Activated CD4-positive, alpha-beta T cell treated with anti-CD3 and anti-CD28 coated beads, Interleukin-2, amount 50 U/mL, for 16 hours (primary cell): ENCODE data around the gene IGFL2.
"Not testable (repeated sequence)": the region's sequence is repeated elsewhere in the genome, so short reads cannot be mapped to it uniquely, and the experiment has no call there.

Source experiments
- DNase-seq: peaks from one replicate; pipeline ENCODE4 v3.0.0-alpha.2; 2020

The IGFL2 gene

DNA sequence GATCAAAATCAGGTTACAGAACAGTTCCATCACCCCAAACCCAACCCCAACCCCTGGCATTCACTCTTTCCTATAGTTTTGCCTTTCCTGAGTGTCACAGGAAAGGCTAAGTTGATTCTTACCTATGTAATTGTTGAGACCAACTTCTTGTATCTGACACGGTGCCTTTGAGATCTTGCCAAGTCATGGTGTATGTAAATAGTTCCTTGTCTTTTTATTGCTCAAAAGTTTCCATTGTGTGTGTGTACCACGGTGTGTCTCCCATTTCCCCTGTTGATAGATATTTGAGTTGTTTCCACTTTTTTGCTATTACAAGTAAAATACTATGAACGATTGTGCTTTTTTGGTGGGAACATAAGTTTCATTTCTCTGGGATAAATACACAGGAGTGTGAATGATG, 3.3 kb upstream of the IGFL2 start:
- no peak for DNase-seq

DNA sequence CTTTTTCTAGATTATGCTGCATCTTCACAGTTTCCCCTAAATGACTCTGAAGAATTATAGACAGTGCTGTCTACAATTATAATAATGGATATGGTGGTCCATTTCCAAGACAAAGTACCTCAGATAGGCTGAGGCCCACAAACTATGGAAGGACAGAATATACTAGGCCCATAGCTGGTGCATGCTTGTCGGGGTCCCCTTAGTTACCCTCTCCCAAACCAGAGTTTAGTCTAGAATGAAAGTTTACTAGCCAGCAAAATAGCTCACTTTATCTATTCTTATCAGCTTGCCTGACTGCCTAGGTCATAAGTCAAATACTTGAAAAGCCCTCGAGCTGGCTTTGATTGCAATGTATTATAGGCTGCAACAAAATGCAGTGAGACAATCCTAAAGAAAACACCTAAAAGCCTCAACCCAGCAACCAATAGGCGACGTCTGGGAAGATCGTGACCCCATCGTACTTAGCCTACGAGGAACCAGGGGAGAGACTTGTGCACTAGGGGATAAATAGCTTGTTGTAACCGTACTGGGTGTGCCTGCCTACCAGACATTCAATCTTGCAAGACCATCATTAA, 785 bp upstream of the IGFL2 start:
- DNase-seq: no peak

- no peak for DNase-seq
Observed at GRCh38 chr19:46150606-46151005, 2.6 kb downstream of the IGFL2 start.

DNA sequence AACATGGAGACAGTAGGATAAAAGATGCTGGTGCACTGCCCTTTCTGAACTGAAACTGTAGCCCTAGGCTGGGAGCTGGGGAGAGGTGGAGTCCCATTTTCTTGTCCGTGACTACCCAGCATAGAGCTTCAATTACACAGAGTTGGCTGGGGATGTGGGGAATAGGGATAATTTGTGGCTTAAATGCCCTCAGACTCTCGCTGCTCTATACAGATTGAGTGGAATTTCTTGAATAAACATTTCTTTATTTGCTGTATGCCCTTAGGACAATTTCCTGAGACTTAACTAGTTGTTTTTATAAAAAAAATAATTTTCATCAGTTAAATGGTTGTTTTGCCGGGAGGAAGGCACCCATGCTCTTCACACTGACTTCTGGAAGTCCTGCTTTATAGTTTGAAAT, 7.2 kb downstream of the IGFL2 start:
- DNase-seq: no peak

- DNase-seq: no peak
Observed at GRCh38 chr19:46159418-46160232, 11.6 kb downstream of the IGFL2 start.

- no peak for DNase-seq
Observed at GRCh38 chr19:46160233-46160775, 12.3 kb downstream of the IGFL2 start.

DNA sequence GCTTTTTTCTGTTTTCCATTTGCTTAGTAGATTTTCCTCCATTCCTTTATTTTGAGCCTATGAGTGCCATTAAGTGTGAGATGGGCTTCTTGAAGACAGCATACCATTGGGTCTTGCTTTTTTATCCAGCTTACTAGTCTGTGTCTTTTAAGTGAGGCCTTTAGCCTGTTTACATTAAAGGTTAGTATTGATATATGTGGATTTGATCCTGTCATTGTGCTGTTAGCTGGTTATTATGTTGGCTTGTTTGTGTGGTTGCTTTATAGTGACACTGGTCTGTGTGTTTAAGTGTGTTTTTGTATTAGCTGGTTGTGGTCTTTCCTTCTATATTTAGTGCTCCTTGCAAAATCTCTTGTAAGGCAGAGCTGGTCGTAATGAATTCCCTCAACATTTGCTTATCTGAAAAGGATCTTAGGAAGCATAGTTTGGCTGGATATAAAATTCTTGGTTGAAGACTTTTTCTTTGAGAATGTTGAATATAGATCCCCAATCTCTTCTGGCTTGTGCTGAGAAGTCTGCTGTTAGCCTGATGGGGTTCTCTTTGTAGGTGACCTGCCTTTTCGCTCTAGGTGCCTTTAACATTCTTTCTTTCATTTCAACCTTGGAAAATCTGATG, 13.7 kb downstream of the IGFL2 start:
- not testable (repeated sequence) for DNase-seq

GRCh38 chr19:46162731-46163130, 14.7 kb downstream of the IGFL2 start:
- no peak for DNase-seq

GRCh38 chr19:46173886-46174480, 25.9 kb downstream of the IGFL2 start:
- DNase-seq: no peak

DNA sequence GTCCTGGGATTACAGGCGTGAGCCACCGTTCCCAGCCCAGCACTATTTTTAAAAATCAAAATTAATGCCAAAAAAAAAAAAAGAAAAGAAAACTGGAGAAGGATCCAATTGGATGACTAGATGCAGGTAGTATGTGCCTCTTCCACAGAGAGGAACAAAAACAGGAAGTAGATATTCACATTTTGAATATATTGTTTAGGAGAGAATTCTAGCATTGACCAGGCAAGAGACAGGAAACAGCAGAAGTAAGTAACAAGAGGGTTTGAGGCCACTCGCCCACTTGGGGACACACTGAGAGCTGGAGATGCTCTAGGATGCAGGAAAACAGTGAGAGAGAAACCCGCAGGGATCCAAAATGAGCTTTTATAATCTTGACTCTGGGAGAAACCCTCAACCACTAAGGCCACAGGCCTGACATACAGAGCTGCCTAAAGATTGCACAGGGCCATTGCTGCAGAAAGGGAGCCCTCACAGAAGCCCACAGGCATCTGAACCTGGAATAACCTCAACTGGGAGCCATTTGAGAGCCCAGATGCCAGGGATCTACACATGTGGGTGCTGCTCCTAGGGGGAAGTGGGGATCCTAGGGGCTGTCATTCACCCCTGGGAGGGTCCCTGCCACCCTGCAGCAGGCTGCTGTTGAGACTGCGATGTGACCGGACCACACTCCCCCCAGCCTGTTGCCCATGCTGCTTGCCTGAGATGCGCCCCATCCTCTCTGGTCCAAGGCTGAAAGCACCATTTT, 28.2 kb downstream of the IGFL2 start:
- DNase-seq: no peak

DNA sequence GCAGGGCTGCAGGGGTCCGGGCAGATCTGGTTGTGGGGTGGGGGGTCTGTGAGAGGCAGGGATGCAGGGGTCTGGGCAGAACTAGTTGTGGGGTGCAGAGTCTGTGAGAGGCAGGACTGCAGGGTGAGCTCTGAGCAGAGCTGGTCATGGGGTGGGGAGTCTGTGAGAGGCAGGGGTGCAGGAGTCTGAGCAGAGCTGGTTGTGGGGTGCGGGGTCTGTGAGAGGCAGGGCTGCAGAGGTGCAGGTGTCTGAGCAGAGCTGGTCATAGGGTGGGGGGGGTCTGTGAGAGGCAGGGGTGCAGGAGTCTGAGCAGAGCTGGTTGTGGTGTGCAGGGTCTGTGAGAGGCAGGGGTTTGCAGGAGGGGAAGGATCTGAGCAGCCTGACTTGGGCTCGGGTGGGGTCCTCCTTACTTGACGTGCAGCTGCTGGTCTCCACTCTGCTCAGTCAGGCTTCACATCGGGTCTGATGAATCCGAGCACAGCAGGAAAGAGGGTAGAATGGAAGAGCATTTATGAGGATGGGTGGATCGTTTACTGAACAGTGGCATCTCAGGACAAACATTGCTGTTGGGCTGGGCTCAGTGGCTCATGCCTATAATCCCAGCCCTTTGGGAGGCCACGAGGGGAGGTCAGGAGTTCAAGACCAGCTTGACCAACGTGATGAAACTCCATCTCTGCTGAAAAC, 31.2 kb downstream of the IGFL2 start:
- DNase-seq: no peak

DNA sequence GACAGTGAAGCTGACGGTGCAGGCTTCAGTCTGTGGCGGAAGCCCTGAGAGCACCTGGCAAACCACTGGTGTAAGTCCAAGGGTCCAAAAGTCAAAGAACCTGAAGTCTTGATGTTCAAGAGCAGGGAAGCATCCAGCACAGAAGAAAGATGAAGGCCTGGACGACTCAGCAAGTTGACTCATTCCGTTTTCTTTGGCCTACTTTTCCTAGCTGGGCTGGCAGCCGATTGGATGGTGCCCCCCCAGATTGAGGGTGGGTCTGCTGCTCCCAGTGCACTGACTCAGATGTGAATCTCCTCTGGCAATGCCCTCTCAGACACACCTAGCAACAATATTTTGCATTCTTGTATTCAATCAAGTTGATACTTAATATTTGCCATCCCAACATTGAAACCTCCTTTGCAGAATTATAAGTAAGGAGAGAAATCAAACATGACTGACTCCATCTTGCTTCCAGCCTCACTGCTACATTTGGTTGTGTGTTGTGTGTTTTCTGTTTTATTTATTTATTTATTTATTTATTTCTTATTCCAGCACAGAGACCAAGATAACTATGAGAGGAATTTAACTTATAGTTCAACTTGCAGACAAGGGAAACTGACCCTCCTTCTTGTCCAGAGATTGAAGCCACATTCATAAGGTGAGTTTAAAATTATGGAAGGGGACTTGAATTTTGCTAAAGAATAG, 32.8 kb downstream of the IGFL2 start:
- DNase-seq: no peak

DNA sequence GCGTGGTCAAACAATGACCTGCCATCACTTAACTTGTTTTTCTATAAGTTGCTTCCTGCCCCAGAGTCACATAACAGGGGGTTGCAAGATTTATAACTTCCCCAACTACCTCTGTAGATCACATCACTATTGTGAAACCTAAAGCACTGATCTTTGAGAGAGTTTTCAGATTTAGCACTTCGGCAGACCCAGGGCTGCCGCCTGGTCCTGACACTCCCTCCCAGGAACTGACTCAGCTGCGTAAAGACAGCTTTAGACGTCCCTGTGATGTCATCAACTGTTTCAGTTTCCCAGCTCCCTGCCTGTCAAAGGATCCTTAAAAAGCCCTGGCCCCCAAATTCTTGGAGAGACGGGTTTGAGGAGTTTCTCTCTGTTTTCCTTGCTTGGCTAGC, 33.3 kb downstream of the IGFL2 start:
- DNase-seq: peak; percentile 16

- no peak for DNase-seq
Observed at GRCh38 chr19:46182476-46182875, 34.4 kb downstream of the IGFL2 start.

DNA sequence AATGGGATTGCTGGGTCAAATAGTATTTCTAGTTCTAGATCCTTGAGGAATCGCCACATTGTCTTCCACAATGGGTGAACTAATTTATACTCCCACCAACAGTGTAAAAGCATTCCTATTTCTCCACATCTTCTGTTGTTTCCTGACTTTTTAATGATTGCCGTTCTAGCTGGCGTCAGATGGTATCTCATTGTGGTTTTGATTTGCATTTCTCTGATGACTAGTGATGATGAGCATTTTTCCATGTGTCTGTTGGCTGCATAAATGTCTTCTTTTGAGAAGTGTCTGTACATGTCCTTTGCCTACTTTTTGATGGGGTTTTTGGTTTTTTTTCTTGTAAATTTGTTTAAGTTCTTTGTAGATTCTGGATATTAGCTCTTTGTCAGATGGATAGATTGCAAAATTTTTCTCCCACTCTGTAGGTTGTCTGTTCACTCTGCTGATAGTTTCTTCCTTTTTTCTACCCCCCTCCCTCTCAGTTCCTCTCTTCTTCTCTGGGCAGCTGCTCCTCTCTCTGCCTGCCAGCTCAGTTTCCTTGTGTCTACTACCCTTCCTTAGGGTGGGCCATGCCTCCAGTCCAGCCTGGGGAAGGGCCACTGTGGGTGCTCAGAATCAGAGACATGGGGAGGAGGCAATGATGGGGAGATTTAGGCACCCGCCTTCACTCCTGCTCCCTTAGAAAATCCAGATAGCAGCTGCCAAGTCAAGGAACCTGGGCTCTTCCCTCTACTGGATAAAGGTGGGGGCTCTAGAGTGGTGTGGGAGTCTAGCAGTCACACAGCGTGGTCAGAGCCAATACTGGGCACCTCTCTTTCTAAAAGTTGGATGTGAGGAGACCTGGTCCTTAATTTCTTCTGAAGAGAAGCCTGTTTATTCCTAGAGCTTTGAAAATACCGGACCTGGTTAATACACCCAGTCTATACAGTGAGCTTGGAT, 37.0 kb downstream of the IGFL2 start:
- DNase-seq: not testable (repeated sequence)

DNA sequence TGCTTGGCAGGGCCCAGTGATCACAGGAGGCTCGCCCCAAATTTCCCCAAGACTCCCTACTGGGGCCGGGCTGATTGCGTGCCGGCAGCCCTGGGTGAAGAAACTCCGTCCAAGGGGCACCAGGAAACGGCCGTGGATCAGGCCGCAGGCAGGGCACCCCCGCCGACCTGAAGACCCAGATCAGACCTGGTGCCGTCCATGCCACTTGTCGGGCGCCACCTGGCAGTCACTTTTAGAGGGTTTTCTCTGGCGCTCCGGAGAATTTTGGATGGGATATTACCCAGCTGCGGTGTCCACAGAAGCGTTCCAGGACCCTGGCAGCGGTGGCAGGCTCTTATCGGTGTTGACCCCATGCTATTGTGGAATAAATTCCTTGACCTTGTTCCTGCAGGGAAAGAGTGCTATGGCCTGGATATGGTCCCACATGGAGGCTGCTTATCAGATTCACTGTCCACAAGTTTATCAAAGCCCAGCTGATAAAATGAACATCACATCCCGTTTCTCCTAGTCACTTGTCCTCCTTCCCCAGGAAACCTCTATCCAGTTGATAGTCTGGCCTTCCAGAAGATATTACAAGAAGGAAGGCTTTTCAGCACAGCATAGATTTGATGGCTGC, 38.2 kb downstream of the IGFL2 start:
- no peak for DNase-seq

DNA sequence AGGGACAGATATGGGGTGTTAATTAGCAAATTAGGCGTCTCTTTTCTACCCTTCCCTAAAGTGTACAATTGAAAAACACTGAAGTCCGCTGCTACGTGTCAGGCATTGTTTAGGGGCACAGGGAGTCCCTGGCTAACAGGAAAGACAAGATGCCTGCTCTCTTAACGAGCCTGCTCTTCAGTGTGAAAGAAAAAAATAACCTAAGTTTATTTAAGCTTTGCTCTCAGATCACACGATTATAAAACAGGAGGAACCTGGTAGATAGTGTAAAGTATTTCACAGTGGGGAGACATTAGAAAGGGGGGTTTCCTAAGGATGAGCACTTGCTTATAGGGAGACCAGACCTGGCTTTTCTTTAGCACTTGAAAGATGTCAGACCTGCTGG, 38.7 kb downstream of the IGFL2 start:
- DNase-seq: no peak

GRCh38 chr19:46189971-46190888, 42.2 kb downstream of the IGFL2 start:
- DNase-seq: no peak

GRCh38 chr19:46191356-46191755, 43.3 kb downstream of the IGFL2 start:
- no peak for DNase-seq
